ENCODE measurements around the gene GBP7. TPM values are rescaled to one million over a fixed set of nuclear protein-coding genes. Genes with fewer than 3 reads are reported as not detected.

The GBP7 gene
- total and polyA plus RNA-seq, 11 donors, result 0.16 to 0.17 TPM; not detected in 9

DNA sequence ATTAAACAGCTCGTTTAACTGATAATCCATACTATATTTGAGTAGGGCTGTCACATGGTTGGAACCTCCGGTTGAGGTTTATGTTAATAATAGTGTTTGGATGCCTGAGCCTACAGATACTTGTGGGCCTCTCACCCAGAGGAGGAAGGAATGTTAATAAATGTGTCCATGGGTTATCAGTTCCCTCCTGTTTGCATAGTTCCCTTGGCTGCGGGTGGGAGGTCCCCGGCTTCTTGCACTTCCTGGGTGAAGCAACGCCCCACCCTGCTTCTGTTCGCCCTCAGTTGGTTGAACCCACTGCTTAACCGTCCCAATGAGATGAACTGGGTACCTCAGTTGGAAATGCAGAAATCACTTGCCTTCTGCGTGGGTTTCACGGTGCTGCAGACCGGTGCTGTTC is 87.2 kb downstream of the GBP7 start:
- no peaks in the 10 kb centered on the region for H3K27me3 ChIP-seq
- 80 to 86% (median 81%) methylated on average over 10 of the region's 10 CpGs for WGBS, 4 donors
- no peaks in the 10 kb centered on the region for H3K9me3 ChIP-seq
- no peak overlapping the region for H3K27ac ChIP-seq
- H3K36me3 ChIP-seq, result no peaks in the 10 kb centered on the region
- intact Hi-C loops (cut with DNase I), result loop anchor here in 7 of 10 donors (5.0 to 10.0 kb wide), 8 partner anchors 91 to 369 kb away; partner anchors contain the start of gene GBP4 (in 1 of the 7)
- DNase-seq, result no peak
- no peak for TF ChIP-seq POLR2A (IDR thresholded peaks at IDR 0.05)
- TF ChIP-seq, protein P1, sequence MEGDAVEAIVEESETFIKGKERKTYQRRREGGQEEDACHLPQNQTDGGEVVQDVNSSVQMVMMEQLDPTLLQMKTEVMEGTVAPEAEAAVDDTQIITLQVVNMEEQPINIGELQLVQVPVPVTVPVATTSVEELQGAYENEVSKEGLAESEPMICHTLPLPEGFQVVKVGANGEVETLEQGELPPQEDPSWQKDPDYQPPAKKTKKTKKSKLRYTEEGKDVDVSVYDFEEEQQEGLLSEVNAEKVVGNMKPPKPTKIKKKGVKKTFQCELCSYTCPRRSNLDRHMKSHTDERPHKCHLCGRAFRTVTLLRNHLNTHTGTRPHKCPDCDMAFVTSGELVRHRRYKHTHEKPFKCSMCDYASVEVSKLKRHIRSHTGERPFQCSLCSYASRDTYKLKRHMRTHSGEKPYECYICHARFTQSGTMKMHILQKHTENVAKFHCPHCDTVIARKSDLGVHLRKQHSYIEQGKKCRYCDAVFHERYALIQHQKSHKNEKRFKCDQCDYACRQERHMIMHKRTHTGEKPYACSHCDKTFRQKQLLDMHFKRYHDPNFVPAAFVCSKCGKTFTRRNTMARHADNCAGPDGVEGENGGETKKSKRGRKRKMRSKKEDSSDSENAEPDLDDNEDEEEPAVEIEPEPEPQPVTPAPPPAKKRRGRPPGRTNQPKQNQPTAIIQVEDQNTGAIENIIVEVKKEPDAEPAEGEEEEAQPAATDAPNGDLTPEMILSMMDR (IDR thresholded peaks at IDR 0.05), result no peak
- ATAC-seq, result no peak
- H3K4me3 ChIP-seq, result no peak overlapping the region
- no peaks in the 10 kb centered on the region for H3K4me1 ChIP-seq

DNA sequence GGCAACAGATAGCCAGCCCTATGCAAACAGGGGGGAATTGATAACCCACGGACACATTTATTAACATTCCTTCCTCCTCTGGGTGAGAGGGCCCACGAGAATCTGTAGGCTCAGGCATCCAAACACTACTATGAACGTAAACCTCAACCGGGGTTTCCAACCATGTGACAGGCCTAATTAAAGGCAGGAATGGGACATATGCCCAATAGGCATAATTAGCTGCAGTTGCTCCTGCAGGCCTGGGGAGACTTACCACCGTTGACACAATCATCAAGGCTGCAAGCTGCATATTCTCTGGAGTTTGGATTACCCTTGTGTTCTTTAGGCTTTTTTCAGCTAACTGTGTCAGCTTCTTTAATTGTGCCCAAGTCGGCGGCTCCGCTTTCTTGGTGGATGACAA is 88.6 kb downstream of the GBP7 start:
- H3K4me1 ChIP-seq, result no peaks in the 10 kb centered on the region
- intact Hi-C loops (cut with DNase I), result loop anchor here in 8 of 10 donors (2.0 to 10.0 kb wide), 10 partner anchors 90 to 370 kb away; partner anchors contain the start of gene GBP4 (in 1 of the 8)
- WGBS, 4 donors, result 74 to 80% (median 77%) methylated on average over 8 of the region's 8 CpGs
- no peak overlapping the region for H3K27ac ChIP-seq
- no peak overlapping the region for H3K4me3 ChIP-seq
- H3K9me3 ChIP-seq, result no peaks in the 10 kb centered on the region
- H3K27me3 ChIP-seq, result no peaks in the 10 kb centered on the region
- TF ChIP-seq, protein P1 (IDR thresholded peaks at IDR 0.05), result no peak
- no peak for TF ChIP-seq POLR2A (IDR thresholded peaks at IDR 0.05)
- DNase-seq, result no peak
- H3K36me3 ChIP-seq, result no peaks in the 10 kb centered on the region
- ATAC-seq, result no peak

DNA sequence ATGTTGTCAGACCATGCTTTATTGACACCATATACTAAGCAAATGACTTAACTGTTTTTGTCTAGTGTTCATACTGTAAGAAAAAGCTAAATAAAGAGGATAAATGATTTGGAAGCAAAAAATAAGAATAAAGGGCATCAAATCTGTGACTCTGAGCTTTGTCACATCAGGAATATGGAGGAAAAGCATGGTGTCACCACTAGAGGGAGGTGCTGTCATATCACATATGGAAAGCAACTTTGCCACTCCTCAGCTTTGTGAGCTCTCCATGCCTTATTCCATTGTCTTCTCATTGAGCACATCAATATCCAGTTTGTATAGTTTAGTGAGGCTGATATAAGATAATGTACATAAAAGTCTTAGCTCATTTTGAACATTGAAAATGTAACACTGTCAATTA is 90.0 kb downstream of the GBP7 start:
- intact Hi-C loops (cut with DNase I), result loop anchor here in 8 of 10 donors (1.0 to 10.0 kb wide), 12 partner anchors 88 to 372 kb away; partner anchors contain the start of gene GBP4 (in 1 of the 8)
- ATAC-seq, result peak in 3 of 4 donors; percentile 41 to 76 (median 52)

More for the DNA sequence above, 90.0 kb downstream of the GBP7 start:
- Histone ChIP-seq H3K27me3 (no peaks in the 10 kb centered on the region), H3K4me1 (peaks cover 0 to 12% (median 0%) of the 10 kb centered on the region in 12 donors), H3K9me3 (no peaks in the 10 kb centered on the region), H3K36me3 (no peaks in the 10 kb centered on the region), H3K27ac (no peak overlapping the region), H3K4me3 (no peak overlapping the region)
- TF ChIP-seq, protein P1 (IDR thresholded peaks at IDR 0.05), result peak in 10 of 12 donors; percentile 53 to 90 (median 76)
- no peak for TF ChIP-seq POLR2A (IDR thresholded peaks at IDR 0.05)
- DNase-seq, result peak in 1 of 5 donors; percentile 42

Other genes starting within 250 kb of the GBP7 start
- 10 to 100 TPM in 2 of 9 donors, 1 to 10 TPM in 7; 5.4 to 12.0 (median 6.8) TPM for gene KYAT3, start 183.4 kb downstream of the GBP7 start, total RNA-seq
- gene KYAT3, start 183.4 kb downstream of the GBP7 start, polyA plus RNA-seq, result 1 to 10 TPM; 3.7 to 6.6 TPM
- 10 to 100 TPM; 11.2 to 18.1 (median 12.6) TPM for gene RBMXL1, start 183.4 kb downstream of the GBP7 start, total RNA-seq
- 10 to 100 TPM in 1 of 2 donors, 1 to 10 TPM in 1; 2.4 to 12.9 TPM for gene RBMXL1, start 183.4 kb downstream of the GBP7 start, polyA plus RNA-seq
- 10 to 100 TPM in 2 of 9 donors, 1 to 10 TPM in 7; 1.2 to 30.1 (median 6.1) TPM for gene GBP3, start 153.1 kb downstream of the GBP7 start, total RNA-seq
- gene GBP3, start 153.1 kb downstream of the GBP7 start, polyA plus RNA-seq, result 1 to 10 TPM; 2.4 to 4.0 TPM
- 100 to 1,000 TPM in 1 of 9 donors, 10 to 100 TPM in 2, 1 to 10 TPM in 6; 3.6 to 170 (median 6.4) TPM for gene GBP1, start 110.8 kb downstream of the GBP7 start, total RNA-seq
- gene GBP1, start 110.8 kb downstream of the GBP7 start, polyA plus RNA-seq, result 1 to 10 TPM; 4.5 to 5.8 TPM
- 10 to 100 TPM in 8 of 9 donors, 1 to 10 TPM in 1; 6.4 to 86.8 (median 10.9) TPM for gene GBP2, start 49.9 kb downstream of the GBP7 start, total RNA-seq
- 10 to 100 TPM in 1 of 2 donors, 1 to 10 TPM in 1; 9.9 to 25.1 TPM for gene GBP2, start 49.9 kb downstream of the GBP7 start, polyA plus RNA-seq
- 10 to 100 TPM in 4 of 9 donors, 1 to 10 TPM in 5; 4.3 to 46.4 (median 6.4) TPM for gene GBP4, start 22.9 kb upstream of the GBP7 start, total RNA-seq
- 10 to 100 TPM; 10.4 to 10.6 TPM for gene GBP4, start 22.9 kb upstream of the GBP7 start, polyA plus RNA-seq
- gene GBP5, start 96.9 kb upstream of the GBP7 start, total RNA-seq, result 10 to 100 TPM in 2 of 9 donors, 1 to 10 TPM in 1, under 1 TPM in 6; 0.07 to 71.2 (median 0.72) TPM
- gene GBP5, start 96.9 kb upstream of the GBP7 start, polyA plus RNA-seq, result under 1 TPM; 0.27 to 0.36 TPM
- under 1 TPM in 5 of 9 donors, not detected in 4; 0.09 to 0.67 (median 0.16) TPM for gene GBP6, start 188.1 kb upstream of the GBP7 start, total RNA-seq
- under 1 TPM in 1 of 2 donors, not detected in 1; 0.03 TPM for gene GBP6, start 188.1 kb upstream of the GBP7 start, polyA plus RNA-seq